PC-3 (cell line): ENCODE results near the gene FARP1.

ENCODE experiments used
- CTCF ChIP-seq: fragments of 300-600 bp; sonication (generic); conservative IDR thresholded peaks from 2 replicates; pipeline ENCODE4 v1.5.1; 2017; ENCODE audit warnings: antibody characterized with exemption, low read depth, mild to moderate bottlenecking, low read length
- EZH2phosphoT487 ChIP-seq: fragments of 300-600 bp; sonication (generic); IDR thresholded peaks from 2 replicates; pipeline ENCODE4 v1.6.1; 2018; ENCODE audit warnings: mild to moderate bottlenecking, antibody characterized with exemption, low read length, borderline replicate concordance

GRCh38 chr13:98219685-98220084, 76.8 kb downstream of the FARP1 start:
- no peak for TF ChIP-seq CTCF
- no peak for TF ChIP-seq EZH2phosphoT487
